Muscle of arm (tissue), 12 donors: ENCODE measurements around the gene VSTM2L. TPM values are rescaled to one million over a fixed set of nuclear protein-coding genes. Genes with fewer than 3 reads are reported as not detected.

ENCODE experiments used
- DNase-seq: peaks from one replicate; pipeline ENCODE4 v3.0.0-alpha.2; 2013
- polyA plus RNA-seq, 12 donors: library from polyadenylated mRNA; unstranded; fragments of 120-200 nt; gene quantifications; one replicate each; pipeline ENCODE4 v1.2.1, GENCODE V29; 2013; ENCODE audit not compliant: insufficient read length in 12 of 12

The VSTM2L gene
- polyA plus RNA-seq, 12 donors = 0.99 to 7.3 (median 2.8) TPM; not detected in 1

- DNase-seq = no peak
These were observed 24.8 kb upstream of the VSTM2L start for GRCh38 chr20:37877832-37878772.

- DNase-seq = no peak
These were observed 23.9 kb upstream of the VSTM2L start for GRCh38 chr20:37878835-37879599.

DNA sequence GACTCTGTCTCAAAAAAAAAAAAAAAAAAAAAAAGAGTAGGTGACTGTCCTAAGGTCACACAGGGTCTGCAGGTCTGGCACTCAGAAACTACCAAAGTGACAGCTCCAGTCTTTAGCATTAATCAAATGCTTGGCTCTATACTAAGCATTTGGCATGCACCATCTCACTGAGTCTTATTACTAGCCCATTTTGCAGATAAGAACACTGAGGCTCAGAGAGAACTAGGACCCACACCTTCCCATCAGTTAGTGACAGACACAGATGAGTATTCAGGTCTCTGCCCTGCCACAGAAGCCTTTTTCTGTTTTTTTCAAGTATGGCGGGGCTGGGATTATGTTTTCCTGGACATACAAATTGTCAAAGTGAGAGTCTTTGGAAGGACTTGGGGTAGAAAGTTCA lies 23.1 kb upstream of the VSTM2L start:
- DNase-seq = no peak

DNA sequence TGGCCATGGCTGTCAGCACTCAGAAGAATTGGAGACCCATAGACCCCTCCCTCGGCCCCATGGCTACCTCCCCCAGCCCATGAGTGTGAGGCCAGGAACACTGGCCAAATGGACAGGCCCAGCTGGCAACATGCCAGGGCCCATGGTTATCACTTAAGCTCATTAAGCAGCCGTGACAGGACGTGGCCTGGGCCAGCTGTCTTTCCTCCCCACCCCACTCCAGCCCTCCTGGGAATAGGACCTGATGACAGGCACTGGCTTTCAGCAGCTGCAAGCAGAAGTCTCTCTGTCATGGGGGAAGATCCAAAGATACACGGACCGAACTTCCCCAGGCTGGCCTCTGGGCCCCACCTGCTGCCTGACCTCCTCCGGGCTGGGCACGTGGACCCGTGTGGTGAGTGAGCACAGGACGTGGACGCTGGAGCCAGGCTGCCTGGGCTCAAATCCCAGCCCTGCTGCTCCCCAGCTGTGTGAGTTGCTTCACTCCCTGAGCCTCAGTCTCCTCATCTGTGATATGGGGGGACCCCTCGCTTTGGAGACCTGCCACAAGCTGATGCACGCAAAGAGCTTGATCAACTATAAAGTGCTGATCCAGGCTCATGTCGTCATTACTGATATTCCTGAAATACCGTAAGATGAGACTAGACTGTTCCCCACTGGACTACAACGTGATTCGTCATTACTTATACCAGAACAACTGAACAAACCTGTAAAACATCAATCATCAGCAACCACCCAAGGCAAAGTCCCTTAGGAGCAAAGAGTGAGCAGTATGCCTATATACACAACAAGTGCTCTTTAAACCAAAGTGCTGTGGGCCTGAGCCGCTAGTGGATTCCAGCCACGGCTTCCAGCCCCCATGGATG lies 22.0 kb upstream of the VSTM2L start:
- DNase-seq = peak; percentile 51

- no peak for DNase-seq
These were observed 21.2 kb upstream of the VSTM2L start for GRCh38 chr20:37881601-37882343.

GRCh38 chr20:37882961-37883712 lies 19.8 kb upstream of the VSTM2L start:
- DNase-seq = no peak

- no peak for DNase-seq
These were observed 17.9 kb upstream of the VSTM2L start for GRCh38 chr20:37885042-37885441.

DNA sequence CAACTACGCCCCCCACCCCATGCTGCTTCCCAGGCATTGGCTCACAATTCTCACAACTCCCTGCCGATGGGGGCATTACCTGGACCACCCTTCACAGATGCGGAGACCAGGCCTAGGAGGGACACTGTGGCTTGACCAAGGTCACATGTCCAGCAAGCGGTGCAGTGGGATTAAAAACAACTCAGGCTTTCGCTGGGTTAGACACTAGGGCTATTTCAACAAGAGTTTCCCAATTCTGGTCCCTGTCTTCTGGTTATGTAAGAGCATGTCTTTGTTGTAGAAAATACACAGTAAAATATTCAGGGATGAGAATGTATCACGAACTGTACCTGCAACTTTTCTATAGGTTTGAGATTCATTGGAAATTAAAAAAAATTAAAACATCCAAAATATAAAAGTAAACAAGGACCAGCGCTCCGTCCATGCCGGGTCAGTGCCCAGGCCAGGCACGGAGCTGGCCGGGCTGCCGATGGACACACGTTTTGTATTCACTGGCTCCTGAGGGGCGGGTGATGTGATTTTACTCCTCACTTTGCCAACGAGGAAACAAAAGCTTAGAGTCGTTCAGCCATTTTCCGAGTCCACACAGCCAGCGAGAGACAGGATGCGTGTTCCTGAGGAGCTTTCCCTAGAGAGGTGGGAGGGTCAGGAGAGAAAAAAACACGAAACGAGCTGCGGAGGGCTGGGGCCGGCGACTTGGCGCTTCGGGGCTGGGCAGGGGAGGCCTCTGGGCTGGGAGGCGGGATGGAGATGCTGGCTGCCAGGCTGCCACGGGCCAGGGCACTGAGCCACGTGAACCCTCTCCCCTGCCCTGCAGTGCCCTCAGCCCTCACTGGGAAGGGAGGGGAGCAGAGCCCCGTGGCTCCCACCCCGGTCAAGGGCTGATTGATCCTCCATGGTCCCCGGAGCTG lies 17.1 kb upstream of the VSTM2L start:
- DNase-seq = no peak

GRCh38 chr20:37886851-37887297 lies 16.1 kb upstream of the VSTM2L start:
- no peak for DNase-seq

DNA sequence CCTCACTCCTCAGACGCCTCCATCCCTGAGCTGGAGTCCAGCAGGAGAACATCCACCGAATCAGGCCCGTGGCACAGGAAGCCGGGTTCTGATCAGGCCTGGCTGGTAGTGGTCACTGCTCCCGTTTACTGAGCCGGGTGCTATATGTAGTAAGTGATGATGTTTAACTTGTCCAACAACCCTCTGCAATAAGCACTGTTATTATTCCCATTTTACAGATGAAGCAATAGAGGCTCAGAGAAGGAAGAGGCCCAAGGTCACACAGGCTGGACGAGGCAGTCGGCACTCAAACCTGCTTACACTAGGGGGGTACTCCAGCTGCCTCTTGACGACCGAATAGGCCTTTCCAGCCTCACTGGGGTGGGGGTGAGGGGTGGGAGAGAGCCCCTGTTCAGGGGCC lies 14.3 kb upstream of the VSTM2L start:
- no peak for DNase-seq

- DNase-seq = no peak
These were observed 12.8 kb upstream of the VSTM2L start for GRCh38 chr20:37890108-37890507.

GRCh38 chr20:37890643-37891042 lies 12.3 kb upstream of the VSTM2L start:
- DNase-seq = no peak

DNA sequence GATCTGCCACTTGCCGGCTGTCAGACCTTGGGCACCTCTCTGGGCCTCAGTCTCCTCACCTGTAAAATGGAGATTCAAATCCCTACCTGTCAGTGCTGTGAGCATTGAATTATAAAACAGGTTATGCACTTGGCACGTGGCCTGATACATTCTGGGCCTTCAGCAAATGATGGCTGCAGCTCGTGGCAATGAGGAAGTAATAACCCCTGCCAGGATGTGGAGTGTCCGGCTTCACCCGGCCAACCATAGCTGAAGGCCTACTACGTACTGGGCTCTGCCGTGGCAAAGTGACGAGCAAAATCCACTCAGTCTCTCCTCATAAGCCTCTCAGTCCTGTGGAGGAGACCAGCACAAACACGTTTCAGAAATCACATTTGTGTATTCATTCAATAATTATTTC lies 10.9 kb upstream of the VSTM2L start:
- DNase-seq = no peak

DNA sequence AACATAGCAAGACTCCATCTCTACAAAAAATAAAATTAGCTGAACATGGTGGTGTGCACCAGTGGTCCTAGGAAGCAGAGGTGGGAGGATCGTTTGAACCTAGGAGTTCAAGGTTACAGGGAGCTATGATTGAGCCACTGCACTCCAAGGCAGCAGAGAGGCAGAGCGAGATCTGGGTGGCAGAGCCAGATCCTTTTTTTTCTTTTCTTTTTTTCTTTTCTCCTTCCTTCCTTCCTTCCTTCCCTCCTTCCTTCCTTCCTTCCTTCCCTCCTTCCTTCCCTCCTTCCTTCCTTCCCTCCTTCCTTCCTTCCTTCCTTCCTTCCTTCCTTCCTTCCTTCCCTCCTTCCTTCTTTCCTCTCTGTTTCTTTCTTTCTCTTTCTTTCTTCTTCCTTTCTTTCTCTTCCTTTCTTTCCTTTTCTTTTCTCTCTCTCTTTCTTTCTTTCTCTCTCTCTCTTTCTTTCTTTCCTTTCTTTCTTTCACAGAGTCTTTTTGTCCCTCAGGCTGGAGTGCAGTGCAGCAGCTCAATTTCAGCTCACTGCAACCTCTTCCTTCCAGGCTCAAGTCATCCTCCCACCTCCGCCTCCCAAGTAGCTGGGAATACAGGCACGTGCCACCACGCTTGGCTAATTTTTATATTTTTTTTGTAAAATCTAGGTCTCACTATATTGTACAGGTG lies 9.2 kb upstream of the VSTM2L start:
- no peak for DNase-seq

- no peak for DNase-seq
These were observed 8.5 kb upstream of the VSTM2L start for GRCh38 chr20:37894454-37894853.

DNA sequence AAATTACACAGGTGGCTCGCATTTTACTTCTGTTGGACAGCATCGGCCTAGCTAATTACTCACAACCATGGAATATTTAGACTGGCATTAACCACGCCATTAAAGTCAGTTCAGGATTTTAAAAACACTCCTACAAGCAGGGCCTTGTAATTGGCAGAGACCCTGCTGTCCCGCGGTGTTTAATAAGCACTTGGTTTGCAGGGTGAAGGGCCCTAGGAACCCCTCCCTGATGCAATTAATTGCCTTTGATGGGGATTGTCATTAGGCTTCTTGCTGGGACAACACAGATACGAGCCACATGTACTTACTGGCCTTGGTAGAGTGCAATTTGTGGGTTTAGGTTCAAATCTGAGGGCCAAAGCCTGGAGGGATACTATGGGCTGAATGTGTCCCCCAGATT lies 7.8 kb upstream of the VSTM2L start:
- DNase-seq = no peak

DNA sequence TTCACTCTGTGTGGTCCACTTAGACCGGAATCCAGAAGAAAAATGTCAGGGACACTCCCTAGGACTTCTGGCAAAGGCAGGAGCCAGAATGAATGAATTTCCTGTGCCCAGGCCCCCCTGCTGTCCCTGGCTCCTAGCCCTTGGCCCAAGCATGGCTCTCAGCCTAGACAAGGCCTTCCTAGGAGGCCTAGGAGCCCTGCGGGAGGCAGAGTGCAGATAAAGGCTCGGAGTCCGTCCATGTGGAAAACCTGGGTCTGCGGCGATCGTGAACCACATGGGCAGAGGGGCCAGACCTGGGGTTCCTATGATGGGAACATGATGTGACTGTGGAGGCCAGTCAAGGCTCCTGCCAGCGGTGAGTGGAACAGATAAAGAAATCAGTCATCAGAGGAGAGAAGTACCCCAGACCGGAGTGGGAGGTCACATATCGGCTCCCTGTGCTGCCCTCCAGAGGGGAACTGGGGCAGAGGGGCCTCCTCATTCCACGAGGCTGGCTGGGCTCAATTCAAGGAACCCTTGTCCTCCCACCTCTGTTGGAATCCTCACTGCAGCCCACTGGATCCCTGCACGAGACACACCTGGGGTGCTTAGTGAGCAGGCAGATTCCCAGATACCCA lies 5.9 kb upstream of the VSTM2L start:
- DNase-seq = no peak
